Retina (tissue), 1 donor: ENCODE data around the gene BSG.

ENCODE experiments used
- DNase-seq: peaks from one replicate; pipeline ENCODE4 v3.0.0-alpha.2; 2016

Gene BSG

DNA sequence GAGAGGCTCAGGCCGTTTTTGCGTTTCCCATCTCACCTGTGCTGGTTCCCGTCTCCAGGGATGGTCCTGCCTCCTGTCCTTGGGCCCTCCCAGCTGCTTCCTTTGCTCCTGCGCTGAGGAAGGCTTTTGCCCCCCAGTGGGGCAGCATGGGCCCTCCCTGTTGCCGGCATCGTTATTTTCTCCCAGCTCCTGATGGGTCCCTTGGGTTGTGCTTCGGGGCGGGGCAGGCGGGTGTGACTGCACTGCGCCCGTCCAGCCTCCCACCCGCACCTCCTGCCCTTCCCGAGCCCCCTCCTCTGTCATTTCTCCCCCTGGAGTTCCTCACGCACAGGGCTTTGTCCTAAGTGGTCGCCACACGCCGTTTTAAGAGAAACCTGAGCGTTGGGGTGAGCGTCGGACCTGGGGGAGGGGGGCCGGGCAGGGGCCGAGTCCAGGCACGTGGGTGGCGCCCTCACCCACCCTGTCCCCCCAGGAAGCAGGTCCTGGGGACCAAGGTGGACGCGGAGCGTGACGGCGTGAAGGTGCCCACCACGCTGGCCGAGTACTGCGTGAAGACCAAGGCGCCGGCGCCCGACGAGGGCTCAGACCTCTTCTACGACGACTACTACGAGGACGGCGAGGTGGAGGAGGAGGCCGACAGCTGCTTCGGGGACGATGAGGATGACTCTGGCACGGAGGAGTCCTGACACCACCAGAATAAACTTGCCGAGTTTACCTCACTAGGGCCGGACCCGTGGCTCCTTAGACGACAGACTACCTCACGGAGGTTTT lies 31.3 kb upstream of the BSG start:
- no peak for DNase-seq

DNA sequence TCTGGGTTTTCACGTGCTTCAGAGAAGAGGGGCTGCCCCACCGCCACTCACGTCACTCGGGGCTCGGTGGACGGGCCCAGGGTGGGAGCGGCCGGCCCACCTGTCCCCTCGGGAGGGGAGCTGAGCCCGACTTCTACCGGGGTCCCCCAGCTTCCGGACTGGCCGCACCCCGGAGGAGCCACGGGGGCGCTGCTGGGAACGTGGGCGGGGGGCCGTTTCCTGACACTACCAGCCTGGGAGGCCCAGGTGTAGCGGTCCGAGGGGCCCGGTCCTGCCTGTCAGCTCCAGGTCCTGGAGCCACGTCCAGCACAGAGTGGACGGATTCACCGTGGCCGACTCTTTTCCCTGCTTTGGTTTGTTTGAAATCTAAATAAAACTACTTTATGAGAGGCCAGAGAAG lies 30.7 kb upstream of the BSG start:
- DNase-seq, result no peak

DNA sequence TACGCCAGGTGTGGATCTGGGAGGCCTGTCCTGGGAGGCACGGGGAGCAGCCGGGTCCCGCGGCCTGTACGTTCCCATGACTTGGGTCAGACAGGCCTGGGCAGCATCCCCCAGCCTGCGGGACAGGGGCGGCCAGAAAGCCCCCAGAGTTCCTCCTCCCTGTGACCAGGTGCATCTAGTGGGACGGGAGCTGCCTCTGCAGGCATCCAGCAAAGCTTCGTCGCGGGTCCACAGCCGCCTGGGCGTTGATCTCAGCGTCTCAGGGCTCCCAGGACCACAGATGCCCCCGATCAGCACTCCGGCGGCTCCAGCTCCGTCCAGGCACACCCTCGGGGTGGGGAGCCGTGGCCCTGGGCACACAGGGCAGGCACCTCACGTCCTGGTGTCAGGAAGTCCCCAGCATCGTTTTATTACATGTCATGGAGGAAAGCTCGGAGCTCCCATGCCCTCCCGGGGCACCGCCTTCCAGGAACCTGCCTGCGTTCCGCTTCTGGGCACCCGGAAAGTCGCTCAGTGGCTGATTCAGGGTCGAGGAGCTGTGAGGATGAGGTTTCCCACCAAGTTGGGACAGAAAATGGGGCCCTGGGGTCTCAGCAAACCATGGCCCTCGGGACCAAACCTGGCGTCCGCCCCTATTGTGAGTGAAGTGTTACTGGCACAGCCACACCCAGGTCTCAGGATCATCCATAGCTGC lies 30.1 kb upstream of the BSG start:
- DNase-seq, result no peak

DNA sequence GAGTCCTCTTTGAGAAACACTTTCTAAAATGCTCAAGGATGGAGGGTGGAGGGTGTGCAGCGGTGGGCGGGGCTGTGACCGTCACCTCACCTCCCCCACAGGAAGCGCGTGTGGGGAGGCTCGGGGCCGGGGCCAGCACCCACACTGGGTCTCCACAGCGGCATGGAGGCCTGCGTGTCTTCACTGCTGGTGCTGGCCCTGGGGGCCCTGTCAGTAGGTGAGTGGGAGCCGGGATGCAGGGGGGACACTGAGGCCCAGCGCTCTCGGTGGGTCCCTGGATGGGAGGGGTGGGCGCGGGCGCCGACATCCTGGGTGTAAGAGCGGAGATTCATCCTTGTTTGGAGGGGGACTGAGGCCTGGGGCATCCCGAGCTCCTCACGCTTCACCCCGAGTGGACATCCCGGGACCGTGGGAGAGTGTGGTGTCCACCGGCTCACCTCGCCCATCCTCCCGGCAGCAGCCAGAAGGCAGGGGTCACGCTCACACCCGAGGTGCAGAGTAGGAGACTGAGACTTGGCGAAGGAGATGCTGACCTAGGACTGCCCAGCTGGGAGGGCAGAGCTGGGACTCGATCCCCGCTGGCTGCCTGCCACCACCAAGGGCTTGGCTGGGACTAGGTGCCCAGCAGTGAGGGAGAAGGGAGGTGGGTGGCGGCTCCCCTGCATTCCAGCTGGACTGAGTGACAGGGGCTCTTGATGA lies 28.3 kb upstream of the BSG start, which contains the start of gene GZMM:
Gene GZMM (plus strand): TSS at position 144 of the 699 bp plus-strand sequence. CDS start 19 bp downstream, at position 163.
- DNase-seq, result no peak

DNA sequence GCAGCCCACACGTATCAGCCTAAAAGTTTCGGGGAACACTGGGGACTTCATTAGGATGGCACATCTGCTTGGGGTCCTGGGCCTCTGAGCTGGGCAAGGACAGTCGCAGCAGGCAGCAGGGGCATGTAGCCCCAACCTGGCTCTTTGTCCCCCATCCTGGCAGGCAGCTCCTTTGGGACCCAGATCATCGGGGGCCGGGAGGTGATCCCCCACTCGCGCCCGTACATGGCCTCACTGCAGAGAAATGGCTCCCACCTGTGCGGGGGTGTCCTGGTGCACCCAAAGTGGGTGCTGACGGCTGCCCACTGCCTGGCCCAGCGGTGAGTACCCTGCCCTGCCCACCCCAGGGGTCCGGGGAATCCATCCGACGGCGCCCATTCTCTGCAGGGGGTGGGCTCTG lies 25.3 kb upstream of the BSG start:
- no peak for DNase-seq

DNA sequence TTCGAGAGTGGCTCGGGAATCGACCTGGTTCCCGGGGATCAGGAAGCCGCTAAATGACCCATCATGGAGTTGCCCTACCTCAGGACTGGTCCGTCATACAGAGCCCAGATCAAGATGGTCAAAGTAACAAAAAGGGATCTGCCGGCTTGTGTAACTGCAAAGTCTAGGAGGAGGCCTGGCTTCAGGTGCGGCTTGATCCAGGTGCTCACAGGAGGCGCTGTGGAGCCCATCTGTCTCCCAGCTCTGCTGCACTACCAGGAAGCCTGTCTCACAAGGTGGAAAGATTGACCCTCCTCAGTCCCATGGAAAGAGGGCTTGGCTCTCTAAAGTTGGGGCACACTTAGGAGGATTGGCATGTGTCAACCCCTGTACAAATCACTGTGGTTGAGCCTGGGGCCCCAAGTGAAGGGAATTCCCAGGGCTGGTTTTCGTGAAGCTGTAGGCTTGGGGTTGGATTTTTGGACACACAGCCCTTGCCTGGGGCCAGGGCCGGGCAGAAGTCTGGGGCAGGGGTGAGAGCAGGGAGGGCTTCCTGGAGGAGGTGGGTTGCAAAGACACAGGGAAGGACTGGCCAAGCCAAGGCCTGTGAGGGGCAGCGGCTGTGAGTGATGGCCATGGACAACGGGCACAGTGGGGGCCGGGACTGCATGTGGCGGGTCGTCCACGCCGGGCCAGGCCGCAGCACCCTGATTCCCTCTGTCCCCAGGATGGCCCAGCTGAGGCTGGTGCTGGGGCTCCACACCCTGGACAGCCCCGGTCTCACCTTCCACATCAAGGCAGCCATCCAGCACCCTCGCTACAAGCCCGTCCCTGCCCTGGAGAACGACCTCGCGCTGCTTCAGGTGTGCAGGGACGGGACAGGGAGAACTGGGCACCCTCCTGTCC lies 24.3 kb upstream of the BSG start:
- no peak for DNase-seq

DNA sequence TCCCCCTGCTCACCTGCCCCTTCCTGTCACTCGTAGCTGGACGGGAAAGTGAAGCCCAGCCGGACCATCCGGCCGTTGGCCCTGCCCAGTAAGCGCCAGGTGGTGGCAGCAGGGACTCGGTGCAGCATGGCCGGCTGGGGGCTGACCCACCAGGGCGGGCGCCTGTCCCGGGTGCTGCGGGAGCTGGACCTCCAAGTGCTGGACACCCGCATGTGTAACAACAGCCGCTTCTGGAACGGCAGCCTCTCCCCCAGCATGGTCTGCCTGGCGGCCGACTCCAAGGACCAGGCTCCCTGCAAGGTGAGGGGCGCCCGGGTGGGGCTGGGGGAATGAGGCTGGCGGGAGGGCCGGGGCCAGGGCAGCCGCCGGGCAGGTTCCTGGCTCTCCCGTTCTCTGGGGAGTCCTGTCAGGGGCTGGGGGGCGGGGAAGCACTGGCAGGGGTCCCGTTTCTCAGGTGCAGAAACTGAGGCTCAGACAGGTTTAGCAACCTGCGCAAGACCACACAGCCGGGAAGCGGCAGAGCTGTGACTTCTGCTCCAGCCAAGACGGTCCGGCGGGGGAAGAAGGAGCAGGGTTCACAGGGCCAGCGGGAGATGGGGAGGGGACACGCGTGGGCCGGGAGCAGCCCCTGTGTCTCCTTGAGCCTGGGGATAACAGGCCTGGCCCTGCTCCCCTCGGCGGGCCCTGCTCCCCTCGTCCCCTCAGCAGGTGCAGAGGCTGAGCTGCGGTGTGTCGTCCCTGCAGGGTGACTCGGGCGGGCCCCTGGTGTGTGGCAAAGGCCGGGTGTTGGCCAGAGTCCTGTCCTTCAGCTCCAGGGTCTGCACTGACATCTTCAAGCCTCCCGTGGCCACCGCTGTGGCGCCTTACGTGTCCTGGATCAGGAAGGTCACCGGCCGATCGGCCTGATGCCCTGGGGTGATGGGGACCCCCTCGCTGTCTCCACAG lies 23.2 kb upstream of the BSG start:
- DNase-seq, result no peak

DNA sequence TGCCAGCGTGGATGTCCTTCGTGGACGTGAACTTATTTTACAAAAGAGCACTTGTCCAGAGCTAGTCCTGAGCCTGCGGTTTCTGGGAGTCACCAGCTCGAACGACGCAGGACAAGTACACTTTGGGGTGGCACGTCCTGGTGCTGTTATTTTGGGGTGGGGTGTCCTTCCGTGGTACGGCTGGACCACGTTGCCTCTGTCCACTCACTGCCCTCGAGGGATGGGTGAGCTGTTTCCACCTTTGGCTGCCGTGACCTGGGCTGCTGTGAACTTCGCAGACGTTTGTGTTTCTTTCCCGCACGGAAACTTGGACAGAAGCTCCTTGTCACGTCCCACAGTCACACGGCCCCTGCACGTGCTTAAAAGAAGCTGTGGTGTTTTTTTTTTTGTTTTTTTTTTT lies 17.6 kb upstream of the BSG start:
- no peak for DNase-seq

DNA sequence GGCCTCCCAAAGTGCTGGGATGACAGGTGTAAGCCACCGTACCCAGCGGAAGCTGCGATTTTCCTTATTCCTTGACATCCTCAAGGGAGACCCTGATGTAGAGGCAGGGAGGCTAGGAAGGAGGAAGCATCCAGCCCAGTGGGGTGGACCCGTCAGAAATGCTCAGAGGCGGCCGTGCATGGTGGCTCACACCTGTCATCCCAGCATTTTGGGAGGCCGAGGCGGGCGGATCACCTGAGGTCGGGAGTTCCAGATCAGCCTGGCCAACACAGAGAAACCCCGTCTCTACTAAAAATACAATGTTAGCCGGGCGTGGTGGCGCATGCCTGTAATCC lies 17.0 kb upstream of the BSG start:
- no peak for DNase-seq

DNA sequence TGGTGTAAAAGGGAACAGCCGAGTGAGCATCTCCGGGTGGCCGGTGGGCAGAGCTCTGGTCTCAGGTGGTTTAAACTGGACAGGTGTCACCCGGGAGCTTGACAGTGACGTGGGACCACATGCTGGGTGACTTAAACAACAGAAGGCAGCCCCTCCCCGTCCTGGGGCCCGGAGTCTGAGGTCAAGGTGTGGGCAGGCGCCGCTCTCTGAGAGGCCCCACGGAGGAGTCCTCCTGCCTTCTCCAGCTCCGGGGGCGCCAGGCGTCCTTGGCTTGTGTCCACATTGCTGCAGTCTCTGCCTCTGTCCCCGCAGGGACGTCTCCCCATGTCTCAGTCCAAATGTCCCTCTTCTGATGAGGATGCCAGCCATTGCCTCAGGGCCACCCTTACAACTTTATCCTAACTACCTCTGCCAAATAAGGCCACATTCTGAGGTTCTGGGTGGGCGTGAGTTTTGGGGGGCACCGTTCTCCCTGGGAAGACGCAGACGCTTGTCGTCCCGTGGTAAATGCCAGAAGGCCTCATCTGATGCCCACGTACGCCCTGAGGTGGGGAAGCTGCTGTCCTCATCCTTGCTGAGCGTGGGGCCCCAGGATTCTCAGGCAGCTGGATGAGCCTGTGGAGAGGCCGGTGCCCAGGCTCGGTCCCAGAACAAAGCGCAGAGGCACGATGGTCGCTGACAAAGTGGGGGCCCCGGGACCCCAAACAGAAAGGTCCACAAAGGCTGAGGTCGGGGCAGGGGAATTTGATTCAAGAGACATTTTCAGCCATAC lies 15.6 kb upstream of the BSG start:
- no peak for DNase-seq

DNA sequence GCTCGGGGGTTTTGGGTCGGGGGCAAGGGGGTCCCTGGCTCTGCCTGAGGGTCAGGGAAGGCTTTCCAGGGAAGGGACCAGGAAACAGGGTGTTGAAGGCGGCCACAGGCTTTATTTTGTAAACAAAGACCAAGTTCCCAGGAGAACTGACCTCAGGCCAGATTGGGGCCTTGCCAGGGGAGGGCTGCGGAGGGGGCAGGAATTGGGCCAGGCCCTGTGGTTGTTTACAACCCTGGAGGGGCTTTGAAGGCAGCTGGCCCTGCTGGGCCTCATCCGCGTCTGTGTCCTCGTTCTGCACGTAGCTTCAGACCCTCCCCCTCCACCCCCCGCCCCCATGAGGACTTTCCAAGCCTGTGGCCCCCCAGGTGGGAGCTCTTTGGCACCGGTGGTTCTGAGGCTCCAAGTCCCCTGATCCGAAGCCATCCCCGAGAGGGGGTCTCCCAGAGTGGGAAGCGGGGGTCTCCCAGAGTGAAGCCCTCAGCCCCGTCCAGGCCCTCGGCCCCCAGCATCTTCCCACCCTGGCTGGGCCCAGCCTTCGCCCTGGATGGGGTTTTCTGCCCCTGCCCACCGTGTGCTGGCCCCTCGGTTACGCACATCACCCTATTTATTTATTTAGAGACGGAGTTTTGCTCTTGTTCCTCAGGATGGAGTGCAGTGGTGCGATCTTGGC lies 13.5 kb upstream of the BSG start:
- DNase-seq, result peak; percentile 60

DNA sequence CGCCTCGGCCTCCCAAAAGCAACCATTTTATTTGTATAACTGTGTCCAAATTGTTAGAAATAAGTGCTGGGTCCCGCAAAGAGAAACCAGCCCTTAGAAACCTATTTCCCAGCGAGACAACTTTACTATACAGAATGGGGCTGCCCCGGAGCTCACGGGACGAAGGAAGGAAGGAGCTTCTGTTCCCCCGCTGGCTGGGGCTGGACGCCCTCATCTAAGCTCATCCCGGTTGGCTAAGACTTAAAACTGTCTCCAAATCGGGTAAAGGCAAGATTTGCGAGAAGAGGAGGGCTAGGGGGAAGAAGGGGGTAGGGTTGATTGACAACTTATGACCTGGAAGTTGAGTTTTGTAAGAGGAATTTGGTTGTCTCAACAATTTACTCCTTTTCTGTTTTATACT lies 12.3 kb upstream of the BSG start:
- DNase-seq, result no peak

DNA sequence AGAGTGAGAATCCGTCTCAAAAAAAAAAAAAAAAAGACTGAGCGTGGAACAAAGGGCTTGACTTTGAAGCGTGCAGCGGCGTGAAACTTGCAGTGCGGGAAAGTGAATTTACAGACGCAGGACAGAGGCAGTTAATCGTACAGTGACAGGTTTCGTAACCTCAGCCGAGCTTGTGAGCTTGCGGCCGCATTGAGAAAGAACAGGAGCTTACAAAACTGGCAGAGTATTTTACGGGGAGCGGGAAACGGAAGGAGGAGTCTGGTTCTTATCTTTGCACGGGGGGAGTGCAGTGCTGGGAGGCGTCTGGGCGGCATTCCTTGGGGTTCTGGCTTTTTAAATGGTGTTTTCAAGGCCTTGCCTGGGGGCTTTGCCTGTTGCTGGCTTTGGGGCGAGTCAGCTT lies 6.0 kb upstream of the BSG start:
- no peak for DNase-seq

DNA sequence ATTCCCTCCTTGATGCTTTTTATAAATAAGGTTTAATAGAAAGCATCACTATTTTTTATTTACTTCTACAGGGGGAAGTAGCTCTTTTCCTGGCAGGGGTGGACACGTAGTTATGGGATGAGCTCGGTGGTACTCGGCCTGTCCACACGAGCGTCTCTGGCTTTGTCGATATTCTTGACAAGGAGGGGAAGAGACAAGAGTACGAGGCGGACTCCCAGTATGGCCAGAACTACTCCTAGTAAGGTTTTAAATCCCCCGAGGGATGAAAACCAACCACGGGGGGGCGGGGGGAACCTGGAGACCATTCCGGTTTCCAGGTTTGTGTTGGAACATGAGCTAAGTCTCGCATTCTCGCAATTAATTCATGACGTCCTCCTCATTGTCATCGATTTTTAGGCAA lies 5.6 kb upstream of the BSG start:
- DNase-seq, result no peak

DNA sequence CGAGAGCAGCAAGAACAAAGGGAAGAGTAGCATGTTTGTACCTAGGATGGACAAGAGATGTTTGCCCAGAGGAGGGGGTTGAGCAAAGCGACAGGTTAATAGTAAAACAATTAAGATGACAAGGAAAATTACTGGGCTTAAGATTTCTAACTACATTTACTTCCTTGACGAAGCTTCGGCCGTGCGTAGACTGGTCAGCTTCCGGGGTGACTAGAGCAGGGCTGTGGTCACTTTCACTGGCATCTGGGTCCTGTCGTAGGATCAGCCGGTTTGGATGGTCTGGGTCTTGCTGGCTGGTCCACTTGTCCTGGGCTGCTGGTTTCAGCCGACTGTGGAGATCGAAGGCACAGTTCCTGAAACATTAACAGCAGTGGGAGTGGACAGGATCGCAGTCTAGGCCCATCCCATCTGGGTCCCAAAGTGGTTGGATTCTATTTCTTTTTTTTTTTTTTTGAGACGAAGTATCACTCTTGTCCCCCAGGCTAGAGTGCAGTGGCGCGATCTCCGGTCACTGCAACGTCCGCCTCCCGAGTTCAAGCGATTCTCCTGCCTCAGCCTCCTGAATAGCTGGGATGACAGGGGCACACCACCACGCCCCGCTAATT lies 5.0 kb upstream of the BSG start:
- no peak for DNase-seq

DNA sequence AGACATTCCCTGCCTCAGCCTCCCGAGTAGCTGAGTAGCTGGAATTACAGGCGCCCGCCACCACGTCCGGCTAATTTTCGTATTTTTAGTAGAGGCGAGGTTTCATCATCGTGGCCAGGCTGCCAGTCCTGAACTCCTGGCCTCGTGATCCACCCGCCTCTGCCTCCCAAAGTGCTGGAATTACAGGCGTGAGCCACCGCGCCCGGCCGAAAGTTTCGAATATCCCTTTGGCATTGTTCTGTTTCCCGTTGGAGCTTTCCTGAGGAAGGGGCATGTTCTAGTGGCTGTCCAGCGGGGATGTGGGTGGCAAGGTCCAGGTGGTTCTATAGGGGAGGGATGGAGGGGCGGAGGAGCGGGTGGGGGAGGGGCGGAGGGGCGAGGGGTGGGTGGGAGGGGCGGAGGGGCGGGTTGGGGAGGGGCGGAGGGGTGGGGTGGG lies 2.1 kb upstream of the BSG start:
- peak; percentile 16 for DNase-seq

DNA sequence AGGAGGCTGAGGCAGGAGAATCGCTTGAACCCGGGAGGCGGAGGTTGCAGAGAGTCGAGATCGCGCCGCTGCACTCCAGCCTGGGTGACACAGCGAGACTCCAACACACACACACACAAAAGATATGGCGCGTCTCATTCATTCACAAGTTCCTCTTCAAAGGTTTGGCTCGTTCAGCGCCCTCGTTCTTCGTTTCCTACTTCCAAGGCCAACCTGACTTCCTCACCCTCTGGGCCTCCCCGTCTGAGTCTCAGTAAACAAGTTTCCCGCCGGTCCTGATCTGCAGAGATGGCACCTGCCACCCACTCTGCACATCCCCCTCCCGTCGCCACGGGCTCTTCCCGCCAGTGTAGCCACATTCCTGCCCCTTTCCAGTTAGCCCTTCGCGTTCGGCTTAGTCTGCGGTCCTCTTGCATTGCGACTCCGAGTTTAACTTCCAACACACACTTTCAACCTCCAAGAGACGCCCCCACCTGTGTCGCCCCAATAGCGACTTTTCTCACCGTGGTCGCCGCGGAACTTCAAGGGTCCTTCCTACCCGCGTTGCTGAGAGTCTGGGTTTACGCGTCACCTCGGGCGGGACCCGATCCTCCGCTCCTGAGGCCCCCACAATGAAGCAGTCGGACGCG lies 1.3 kb upstream of the BSG start:
- peak; percentile 87 for DNase-seq

DNA sequence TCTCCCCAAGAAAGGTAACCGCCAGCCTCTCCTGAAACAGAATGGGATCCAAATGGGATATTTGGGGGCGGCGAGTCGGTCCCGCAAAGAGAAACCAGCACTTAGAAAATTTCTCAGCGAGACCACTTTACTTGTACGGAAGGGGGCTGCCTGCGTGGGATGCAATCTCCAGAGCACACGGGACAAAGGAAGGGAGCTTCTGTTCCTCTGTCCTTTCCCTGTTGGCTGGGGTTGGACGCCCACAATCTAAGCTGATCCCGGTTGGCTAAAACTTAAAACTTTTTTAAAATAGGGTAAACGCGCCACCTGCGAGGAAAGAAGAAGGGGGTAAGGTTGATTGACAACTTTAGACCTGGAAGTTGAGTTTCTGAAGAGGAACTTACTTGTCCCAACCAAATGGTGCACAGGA lies 826 bp upstream of the BSG start:
- peak; percentile 85 for DNase-seq

DNA sequence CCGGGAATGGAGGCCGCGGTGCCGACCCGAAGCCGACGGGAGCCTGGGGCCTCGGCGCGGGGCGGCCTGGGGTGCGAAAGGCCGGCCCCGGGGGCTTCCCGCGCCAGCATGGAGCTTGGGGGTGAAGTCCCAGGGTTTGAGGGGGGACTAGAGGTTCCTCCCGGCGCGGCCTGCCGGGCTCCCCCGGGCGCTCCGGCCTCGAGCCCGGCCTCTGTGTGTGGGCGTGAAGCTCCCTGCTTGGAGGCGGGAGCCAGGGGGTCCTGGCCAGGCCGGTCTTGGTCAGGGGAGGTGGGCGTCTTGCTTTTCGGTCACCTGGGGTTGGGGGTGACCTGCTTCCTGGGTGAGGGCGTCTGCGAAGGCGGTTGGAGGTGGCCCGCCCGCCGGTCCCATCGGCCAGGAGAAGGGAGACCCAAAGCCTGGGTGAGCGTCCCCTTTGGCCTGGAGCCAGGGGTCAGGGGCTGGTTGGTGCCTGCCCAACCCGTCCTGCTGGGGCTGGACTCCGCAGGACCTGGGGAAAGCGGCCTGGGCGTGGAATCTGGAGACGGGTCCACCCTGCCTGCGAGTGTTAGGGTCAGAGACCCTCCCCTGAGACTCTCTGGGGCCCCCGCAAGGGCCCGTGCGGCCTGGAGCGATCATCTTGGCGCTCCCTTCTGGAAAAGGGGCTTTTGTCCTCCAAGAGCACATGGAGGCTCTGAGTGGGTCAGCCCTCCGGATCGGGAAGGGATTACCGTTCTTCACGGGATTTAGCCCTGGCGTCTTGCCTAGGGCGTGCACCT lies 535 bp downstream of the BSG start:
- peak; percentile 72 for DNase-seq
